GM23338 (cell line): ENCODE data around the gene DGKG. TPM values are rescaled to one million over a fixed set of nuclear protein-coding genes. Genes with fewer than 3 reads are reported as not detected.

Experiments
- ATAC-seq: fragments of 200-7000 bp; cut with Tn5 transposase; 3 replicates; pipeline ENCODE4 v1.9.1; 2020
- DNase-seq: peaks from one replicate; pipeline ENCODE4 v3.0.0-alpha.2; 2015; ENCODE audit warnings: low spot score
- H2AFZ ChIP-seq: fragments of 200-600 bp; sonication (generic); 2 replicates; pipeline ENCODE4 v1.8.0; 2016; ENCODE audit warnings: antibody characterized with exemption, mild to moderate bottlenecking, moderate library complexity
- H3F3A ChIP-seq: fragments of 200-600 bp; sonication (generic); replicated peaks from 2 replicates; pipeline ENCODE4 v1.8.0; 2017; ENCODE audit warnings: antibody characterized with exemption, mixed run types, low read depth
- H3K27ac ChIP-seq: fragments of 200-600 bp; sonication (generic); 2 replicates; pipeline ENCODE4 v1.6.1; 2016; ENCODE audit warnings: low read depth
- H3K27me3 ChIP-seq: fragments of 200-600 bp; sonication (generic); 2 replicates; pipeline ENCODE4 v1.8.0; 2016; ENCODE audit warnings: mild to moderate bottlenecking, mixed run types, moderate library complexity; ENCODE audit not compliant: insufficient read depth
- H3K36me3 ChIP-seq: fragments of 200-600 bp; sonication (generic); 2 replicates; pipeline ENCODE4 v1.8.0; 2016; ENCODE audit warnings: mild to moderate bottlenecking; ENCODE audit not compliant: insufficient read depth
- H3K4me1 ChIP-seq: fragments of 200-600 bp; sonication (generic); 2 replicates; pipeline ENCODE4 v1.8.0; 2016; ENCODE audit warnings: mild to moderate bottlenecking, moderate library complexity; ENCODE audit not compliant: insufficient read depth
- H3K4me2 ChIP-seq: fragments of 200-600 bp; sonication (generic); 2 replicates; pipeline ENCODE4 v1.7.1; 2017; ENCODE audit warnings: mixed run types
- H3K4me3 ChIP-seq: fragments of 200-600 bp; sonication (generic); 2 replicates; pipeline ENCODE4 v1.6.1; 2016; ENCODE audit warnings: mixed run types
- H3K79me2 ChIP-seq: fragments of 200-600 bp; sonication (generic); replicated peaks from 2 replicates; pipeline ENCODE4 v1.8.0; 2017; ENCODE audit warnings: mild to moderate bottlenecking; ENCODE audit not compliant: insufficient read depth
- H3K9me2 ChIP-seq: fragments of 200-600 bp; sonication (generic); 2 replicates; pipeline ENCODE4 v1.8.0; 2017; ENCODE audit not compliant: insufficient read depth
- H4K20me1 ChIP-seq: fragments of 200-600 bp; sonication (generic); replicated peaks from 2 replicates; pipeline ENCODE4 v1.8.0; 2017; ENCODE audit warnings: mild to moderate bottlenecking; ENCODE audit not compliant: insufficient read depth
- H3K27ac Mint-ChIP-seq: 2 replicates; pipeline ENCODE4 v1.8.0; 2020; ENCODE audit warnings: inconsistent platforms, mild to moderate bottlenecking, moderate library complexity, mixed read lengths
- H3K27me3 Mint-ChIP-seq: 3 replicates; pipeline ENCODE4 v1.8.0; 2022; ENCODE audit warnings: low read depth, mild to moderate bottlenecking, moderate library complexity, mixed read lengths, inconsistent platforms; ENCODE audit not compliant: insufficient read depth, poor library complexity
- H3K36me3 Mint-ChIP-seq: 3 replicates; pipeline ENCODE4 v1.8.0; 2021; ENCODE audit warnings: low read depth, mild to moderate bottlenecking, inconsistent platforms, moderate library complexity, mixed read lengths
- H3K4me1 Mint-ChIP-seq: 3 replicates; pipeline ENCODE4 v1.8.0; 2020; ENCODE audit warnings: mild to moderate bottlenecking, inconsistent platforms, mixed read lengths
- H3K4me3 Mint-ChIP-seq: 3 replicates; pipeline ENCODE4 v1.8.0; 2021; ENCODE audit warnings: moderate library complexity, mild to moderate bottlenecking, inconsistent platforms, mixed read lengths
- H3K9me3 Mint-ChIP-seq: 3 replicates; pipeline ENCODE4 v1.8.0; 2020; ENCODE audit warnings: moderate library complexity, mild to moderate bottlenecking, inconsistent platforms, mixed read lengths
- EZH2 ChIP-seq: fragments of 200-600 bp; sonication (generic); IDR thresholded peaks from one replicate; pipeline ENCODE4 v1.8.0; 2017; ENCODE audit warnings: antibody characterized with exemption, mild to moderate bottlenecking, low read depth; ENCODE audit not compliant: unreplicated experiment
- EZH2phosphoT487 ChIP-seq: fragments of 200-600 bp; sonication (generic); IDR thresholded peaks from one replicate; pipeline ENCODE4 v1.8.1; 2018; ENCODE audit warnings: antibody characterized with exemption; ENCODE audit not compliant: unreplicated experiment
- JUNB ChIP-seq: IDR thresholded peaks from one replicate; pipeline ENCODE4 v1.6.1; 2016; ENCODE audit warnings: antibody characterized with exemption; ENCODE audit not compliant: unreplicated experiment
- NANOG ChIP-seq: IDR thresholded peaks from 2 replicates; pipeline ENCODE4 v1.6.1; 2016; ENCODE audit warnings: antibody characterized with exemption, borderline replicate concordance
- STAT1 ChIP-seq: IDR thresholded peaks from one replicate; pipeline ENCODE4 v1.6.1; 2016; ENCODE audit warnings: antibody characterized with exemption; ENCODE audit not compliant: unreplicated experiment
- ZNF114 ChIP-seq: fragments of 250-450 bp; sonication (Bioruptor Pico); IDR thresholded peaks from 2 replicates; pipeline ENCODE4 v1.5.0; 2020; ENCODE audit warnings: mild to moderate bottlenecking, moderate library complexity
- polyA plus RNA-seq: library from polyadenylated mRNA; unstranded; fragments of >200 nt; fragmentation: Nextera tagmentation; extraction: Ambion mirVana; gene quantifications from 2 replicates; pipeline ENCODE4 v1.2.1, GENCODE V29; 2016
- total RNA-seq: library from RNA; depleted of rRNA; stranded (reverse); fragments of >200 nt; shearing (Covaris generic); gene quantifications from 2 replicates; pipeline ENCODE4 v1.2.3, GENCODE V29; 2014
- TF ChIP-seq, protein P1 (sequence below), 2 experiments: fragments of 200-600 bp in 1 of 2; sonication (generic) in 1 of 2; conservative IDR thresholded peaks; 2 replicates each; pipeline versions ENCODE4 v1.5.1 to v1.6.1; 2016 to 2017; ENCODE audit warnings: antibody characterized with exemption in 2 of 2, low read depth in 2 of 2, mild to moderate bottlenecking in 2 of 2, moderate library complexity in 1 of 2
- TF ChIP-seq, protein P2 (sequence below): IDR thresholded peaks from 2 replicates; pipeline ENCODE4 v1.6.1; 2016; ENCODE audit warnings: antibody characterized with exemption
- TF ChIP-seq, protein P3 (sequence below): IDR thresholded peaks from one replicate; pipeline ENCODE4 v1.6.1; 2018; ENCODE audit warnings: antibody characterized with exemption; ENCODE audit not compliant: unreplicated experiment

The DGKG gene
- total and polyA plus RNA-seq, 2 experiments from 2014 or later, result 0.14 to 0.31 TPM

DNA sequence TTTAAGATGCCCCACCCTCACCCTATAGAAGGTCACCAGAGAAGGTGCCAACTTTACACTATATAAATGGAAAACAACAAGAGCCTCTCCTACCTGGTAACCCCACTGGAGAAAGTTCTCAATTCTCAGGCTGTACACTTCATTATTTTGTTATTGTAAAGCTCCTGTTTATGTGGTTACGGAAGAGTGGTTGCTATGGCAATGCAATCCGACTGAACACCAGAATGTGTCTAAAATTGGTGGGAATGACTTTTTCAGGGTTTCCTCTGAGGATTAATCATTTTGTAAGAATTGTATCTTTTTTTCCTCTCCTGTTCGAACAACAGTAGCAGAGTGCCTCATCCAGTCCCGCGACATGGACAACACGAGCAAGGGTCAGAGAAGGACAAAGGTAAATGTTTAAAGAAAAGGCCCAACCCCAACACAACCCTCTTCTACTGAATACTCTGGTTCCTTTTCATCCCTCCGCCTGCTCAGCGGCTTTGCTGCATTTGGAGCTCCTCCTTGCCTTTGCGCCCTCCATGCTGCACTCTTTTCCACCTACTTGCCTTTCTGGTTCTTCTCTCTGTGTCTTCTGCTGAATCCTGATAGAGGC, 45.3 kb downstream of the DGKG start:
- H3F3A ChIP-seq, result no peaks in the 10 kb centered on the region
- Mint-ChIP-seq H3K27me3 (peaks cover 3% of the 10 kb centered on the region), H3K36me3 (no peaks in the 10 kb centered on the region), H3K27ac (no peak overlapping the region), H3K4me1 (peaks cover 5% of the 10 kb centered on the region; the same call in 2 of the 3 replicates), H3K4me3 (no peak overlapping the region), H3K9me3 (no peaks in the 10 kb centered on the region)
- no peak overlapping the region for H2AFZ ChIP-seq
- no peak overlapping the region for H3K4me2 ChIP-seq
- H3K36me3 ChIP-seq, result no peaks in the 10 kb centered on the region
- TF ChIP-seq, protein P1, sequence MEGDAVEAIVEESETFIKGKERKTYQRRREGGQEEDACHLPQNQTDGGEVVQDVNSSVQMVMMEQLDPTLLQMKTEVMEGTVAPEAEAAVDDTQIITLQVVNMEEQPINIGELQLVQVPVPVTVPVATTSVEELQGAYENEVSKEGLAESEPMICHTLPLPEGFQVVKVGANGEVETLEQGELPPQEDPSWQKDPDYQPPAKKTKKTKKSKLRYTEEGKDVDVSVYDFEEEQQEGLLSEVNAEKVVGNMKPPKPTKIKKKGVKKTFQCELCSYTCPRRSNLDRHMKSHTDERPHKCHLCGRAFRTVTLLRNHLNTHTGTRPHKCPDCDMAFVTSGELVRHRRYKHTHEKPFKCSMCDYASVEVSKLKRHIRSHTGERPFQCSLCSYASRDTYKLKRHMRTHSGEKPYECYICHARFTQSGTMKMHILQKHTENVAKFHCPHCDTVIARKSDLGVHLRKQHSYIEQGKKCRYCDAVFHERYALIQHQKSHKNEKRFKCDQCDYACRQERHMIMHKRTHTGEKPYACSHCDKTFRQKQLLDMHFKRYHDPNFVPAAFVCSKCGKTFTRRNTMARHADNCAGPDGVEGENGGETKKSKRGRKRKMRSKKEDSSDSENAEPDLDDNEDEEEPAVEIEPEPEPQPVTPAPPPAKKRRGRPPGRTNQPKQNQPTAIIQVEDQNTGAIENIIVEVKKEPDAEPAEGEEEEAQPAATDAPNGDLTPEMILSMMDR (conservative IDR thresholded peaks at IDR 0.05; ENCODE audit: low read depth in 2 of 2), result no peak
- TF ChIP-seq JUNB (no peak), EZH2phosphoT487 (no peak), EZH2 (no peak), STAT1 (no peak), NANOG (no peak)
- TF ChIP-seq, protein P2, sequence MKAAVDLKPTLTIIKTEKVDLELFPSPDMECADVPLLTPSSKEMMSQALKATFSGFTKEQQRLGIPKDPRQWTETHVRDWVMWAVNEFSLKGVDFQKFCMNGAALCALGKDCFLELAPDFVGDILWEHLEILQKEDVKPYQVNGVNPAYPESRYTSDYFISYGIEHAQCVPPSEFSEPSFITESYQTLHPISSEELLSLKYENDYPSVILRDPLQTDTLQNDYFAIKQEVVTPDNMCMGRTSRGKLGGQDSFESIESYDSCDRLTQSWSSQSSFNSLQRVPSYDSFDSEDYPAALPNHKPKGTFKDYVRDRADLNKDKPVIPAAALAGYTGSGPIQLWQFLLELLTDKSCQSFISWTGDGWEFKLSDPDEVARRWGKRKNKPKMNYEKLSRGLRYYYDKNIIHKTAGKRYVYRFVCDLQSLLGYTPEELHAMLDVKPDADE, result no peak
- H3K4me1 ChIP-seq, result no peaks in the 10 kb centered on the region
- DNase-seq, result no peak
- no peaks in the 10 kb centered on the region for H3K27me3 ChIP-seq
- no peak for ATAC-seq
- no peak overlapping the region for H3K27ac ChIP-seq
- H3K4me3 ChIP-seq, result no peak overlapping the region
- H3K9me2 ChIP-seq, result peaks cover 8% of the 10 kb centered on the region; the same call in 1 of the 2 replicates
- H4K20me1 ChIP-seq, result no peaks in the 10 kb centered on the region
- H3K79me2 ChIP-seq, result no peaks in the 10 kb centered on the region

DNA sequence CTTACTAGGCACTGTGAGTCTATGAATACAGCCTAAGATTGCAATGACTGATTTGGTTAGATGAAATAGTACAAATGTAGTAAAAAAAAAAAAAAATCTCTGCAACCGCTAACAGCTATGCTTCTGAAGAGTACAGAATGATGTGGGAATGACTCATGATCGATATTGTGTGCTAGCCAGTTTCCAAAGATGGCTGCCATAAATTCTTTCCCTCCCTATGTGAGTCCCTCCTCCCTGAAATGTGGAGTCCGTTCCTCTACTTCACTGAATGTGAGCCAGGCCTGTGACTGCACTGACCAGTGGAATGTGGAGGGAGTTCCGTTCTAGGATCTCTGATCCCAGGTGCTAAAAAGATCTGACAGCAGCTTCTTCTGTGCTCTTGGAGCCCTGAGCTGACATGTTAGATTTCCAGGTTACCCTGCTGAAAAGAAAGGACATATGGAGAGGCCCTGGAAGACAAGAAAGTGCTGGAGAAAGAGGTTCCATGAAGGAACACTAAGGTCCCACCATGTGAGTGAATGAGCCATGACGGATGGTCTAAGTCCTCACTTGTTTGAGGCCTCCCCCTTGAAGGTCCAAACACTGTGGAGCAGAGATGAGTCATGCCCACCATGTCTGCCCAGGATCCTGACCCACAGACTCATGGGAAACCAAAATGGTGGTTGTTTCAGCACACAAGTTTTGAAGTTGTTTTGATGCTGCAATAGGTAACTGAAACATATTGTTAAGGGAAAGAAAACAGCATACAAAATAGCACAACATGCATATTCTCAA, 46.3 kb downstream of the DGKG start:
- no peaks in the 10 kb centered on the region for H3K9me3 Mint-ChIP-seq
- TF ChIP-seq ZNF114 (CRISPR knock-in tag), result no peak
- TF ChIP-seq EZH2, result no peak
- no peak for TF ChIP-seq STAT1
- TF ChIP-seq, protein P3, sequence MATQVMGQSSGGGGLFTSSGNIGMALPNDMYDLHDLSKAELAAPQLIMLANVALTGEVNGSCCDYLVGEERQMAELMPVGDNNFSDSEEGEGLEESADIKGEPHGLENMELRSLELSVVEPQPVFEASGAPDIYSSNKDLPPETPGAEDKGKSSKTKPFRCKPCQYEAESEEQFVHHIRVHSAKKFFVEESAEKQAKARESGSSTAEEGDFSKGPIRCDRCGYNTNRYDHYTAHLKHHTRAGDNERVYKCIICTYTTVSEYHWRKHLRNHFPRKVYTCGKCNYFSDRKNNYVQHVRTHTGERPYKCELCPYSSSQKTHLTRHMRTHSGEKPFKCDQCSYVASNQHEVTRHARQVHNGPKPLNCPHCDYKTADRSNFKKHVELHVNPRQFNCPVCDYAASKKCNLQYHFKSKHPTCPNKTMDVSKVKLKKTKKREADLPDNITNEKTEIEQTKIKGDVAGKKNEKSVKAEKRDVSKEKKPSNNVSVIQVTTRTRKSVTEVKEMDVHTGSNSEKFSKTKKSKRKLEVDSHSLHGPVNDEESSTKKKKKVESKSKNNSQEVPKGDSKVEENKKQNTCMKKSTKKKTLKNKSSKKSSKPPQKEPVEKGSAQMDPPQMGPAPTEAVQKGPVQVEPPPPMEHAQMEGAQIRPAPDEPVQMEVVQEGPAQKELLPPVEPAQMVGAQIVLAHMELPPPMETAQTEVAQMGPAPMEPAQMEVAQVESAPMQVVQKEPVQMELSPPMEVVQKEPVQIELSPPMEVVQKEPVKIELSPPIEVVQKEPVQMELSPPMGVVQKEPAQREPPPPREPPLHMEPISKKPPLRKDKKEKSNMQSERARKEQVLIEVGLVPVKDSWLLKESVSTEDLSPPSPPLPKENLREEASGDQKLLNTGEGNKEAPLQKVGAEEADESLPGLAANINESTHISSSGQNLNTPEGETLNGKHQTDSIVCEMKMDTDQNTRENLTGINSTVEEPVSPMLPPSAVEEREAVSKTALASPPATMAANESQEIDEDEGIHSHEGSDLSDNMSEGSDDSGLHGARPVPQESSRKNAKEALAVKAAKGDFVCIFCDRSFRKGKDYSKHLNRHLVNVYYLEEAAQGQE, result no peak
- TF ChIP-seq, protein P1 (conservative IDR thresholded peaks at IDR 0.05; ENCODE audit: low read depth in 2 of 2), result no peak
- TF ChIP-seq, protein P2, result no peak

More for the DNA sequence above, 46.3 kb downstream of the DGKG start:
- Histone ChIP-seq H4K20me1 (no peaks in the 10 kb centered on the region), H3K79me2 (no peaks in the 10 kb centered on the region), H3K4me1 (no peaks in the 10 kb centered on the region), H3K4me2 (no peak overlapping the region), H3K9me2 (peaks cover 8% of the 10 kb centered on the region; the same call in 1 of the 2 replicates), H3F3A (no peaks in the 10 kb centered on the region), H2AFZ (no peak overlapping the region), H3K36me3 (no peaks in the 10 kb centered on the region), H3K27me3 (no peaks in the 10 kb centered on the region), H3K4me3 (no peak overlapping the region), H3K27ac (no peak overlapping the region)
- no peaks in the 10 kb centered on the region for H3K36me3 Mint-ChIP-seq
- H3K27me3 Mint-ChIP-seq, result peaks cover 3% of the 10 kb centered on the region
- H3K4me1 Mint-ChIP-seq, result peaks cover 5% of the 10 kb centered on the region; the same call in 2 of the 3 replicates
- no peak overlapping the region for H3K27ac Mint-ChIP-seq
- H3K4me3 Mint-ChIP-seq, result no peak overlapping the region
- no peak for ATAC-seq
- no peak for DNase-seq
